Lower lobe of right lung (tissue), 2 donors: ENCODE results near the gene GPX7. TPM values are rescaled to one million over a fixed set of nuclear protein-coding genes. Genes with fewer than 3 reads are reported as not detected.

Experiments used
- ATAC-seq, 2 donors: fragments of 200-7000 bp; cut with Tn5 transposase; one replicate each; pipeline ENCODE4 v1.9.1; 2020 to 2022; ENCODE audit warnings: mild to moderate bottlenecking in 2 of 2, moderate library complexity in 2 of 2
- DNase-seq: peaks from one replicate; pipeline ENCODE4 v3.0.0-alpha.2; 2020
- H3K27ac ChIP-seq: fragments of 200-600 bp; one replicate; pipeline ENCODE4 v1.8.0; 2022
- H3K27me3 ChIP-seq: fragments of 200-600 bp; one replicate; pipeline ENCODE4 v1.8.0; 2022; ENCODE audit warnings: low read depth
- H3K36me3 ChIP-seq: fragments of 200-600 bp; one replicate; pipeline ENCODE4 v1.8.0; 2022; ENCODE audit warnings: mild to moderate bottlenecking
- H3K4me1 ChIP-seq: fragments of 200-600 bp; one replicate; pipeline ENCODE4 v1.8.0; 2022
- H3K4me3 ChIP-seq: fragments of 200-600 bp; one replicate; pipeline ENCODE4 v1.8.0; 2022; ENCODE audit warnings: mild to moderate bottlenecking
- H3K9me3 ChIP-seq: fragments of 200-600 bp; one replicate; pipeline ENCODE4 v1.8.0; 2022
- CTCF ChIP-seq: fragments of 200-600 bp; IDR thresholded peaks from one replicate; pipeline ENCODE4 v1.8.0; 2022; ENCODE audit warnings: antibody characterized with exemption, mild to moderate bottlenecking
- intact Hi-C: fragments of 100-400 bp; cut with DNase I; formaldehyde crosslinking; loops from one replicate; pipeline ENCODE4 v1.11.0; 2022
- total RNA-seq: library from RNA; stranded (reverse); fragmentation: NEBNext Ultra II Directional; extraction: Animal tissue kit (Norgen Biotek cat#: 25700); gene quantifications from one replicate; pipeline ENCODE4 v1.2.1, GENCODE V29; 2021
- donor health status: DM: no; HTN: yes; CAD: no; lungs with severe emphysema.

The GPX7 gene
- total RNA-seq, 1 donor from 2014 or later: 4.3 TPM

- H3K9me3 ChIP-seq: no peaks in the 10 kb centered on the region
- H3K27me3 ChIP-seq: no peaks in the 10 kb centered on the region
- peak overlapping the region; percentile 63 for H3K27ac ChIP-seq
- peak overlapping the region; percentile 66 for H3K4me3 ChIP-seq
- TF ChIP-seq CTCF: no peak
- intact Hi-C loops: no loop called here
- DNase-seq (no peak), ATAC-seq (no peak)
- H3K36me3 ChIP-seq: peaks cover under 1% of the 10 kb centered on the region
- H3K4me1 ChIP-seq: peaks cover 24% of the 10 kb centered on the region
Observed at GRCh38 chr1:52601519-52601918, 652 bp upstream of the GPX7 start.

GRCh38 chr1:52602856-52603600 is 857 bp downstream of the GPX7 start:
- Histone ChIP-seq H3K27me3 (no peaks in the 10 kb centered on the region), H3K9me3 (no peaks in the 10 kb centered on the region), H3K4me1 (peaks cover 24% of the 10 kb centered on the region), H3K27ac (peak overlapping the region; percentile 63), H3K36me3 (peaks cover 13% of the 10 kb centered on the region), H3K4me3 (peak overlapping the region; percentile 66)
- TF ChIP-seq CTCF: no peak
- ATAC-seq (peak in 1 of 2 donors; percentile 19), DNase-seq (no peak)
- intact Hi-C loops: no loop called here

GRCh38 chr1:52603630-52604029 is 1.5 kb downstream of the GPX7 start:
- H3K4me3 ChIP-seq: no peak overlapping the region
- no peak for ATAC-seq
- H3K27me3 ChIP-seq: no peaks in the 10 kb centered on the region
- no peak for TF ChIP-seq CTCF
- H3K4me1 ChIP-seq: peaks cover 24% of the 10 kb centered on the region
- DNase-seq: no peak
- no peaks in the 10 kb centered on the region for H3K9me3 ChIP-seq
- peak overlapping the region; percentile 63 for H3K27ac ChIP-seq
- intact Hi-C loops: no loop called here
- peaks cover 19% of the 10 kb centered on the region for H3K36me3 ChIP-seq

- H3K27ac ChIP-seq: no peak overlapping the region
- intact Hi-C loops: no loop called here
- ATAC-seq: no peak
Observed at GRCh38 chr1:52604063-52604770, 2.0 kb downstream of the GPX7 start.

More at GRCh38 chr1:52604063-52604770, 2.0 kb downstream of the GPX7 start:
- DNase-seq: no peak
- H3K4me3 ChIP-seq: no peak overlapping the region
- no peak for TF ChIP-seq CTCF
- H3K27me3 ChIP-seq: no peaks in the 10 kb centered on the region
- H3K4me1 ChIP-seq: peaks cover 24% of the 10 kb centered on the region
- no peaks in the 10 kb centered on the region for H3K9me3 ChIP-seq
- H3K36me3 ChIP-seq: peaks cover 21% of the 10 kb centered on the region
